Spinal cord (tissue), 10 donors: ENCODE results near the gene TLE3. TPM values are rescaled to one million over a fixed set of nuclear protein-coding genes. Genes with fewer than 3 reads are reported as not detected.
A peak's percentile ranks its signal among the peaks of the same experiment; 100 is the strongest.

ENCODE experiments used
- DNase-seq, 6 donors: peaks; one replicate each; pipeline versions ENCODE4 v3.0.0 to v3.0.0-alpha.2; 2013 to 2015; ENCODE audit warnings: low spot score in 6 of 6, low read depth in 4 of 6
- H3K27ac ChIP-seq: one replicate; pipeline ENCODE4 v1.5.1; 2013; ENCODE audit warnings: low read depth, low read length, control low read depth
- H3K27me3 ChIP-seq: one replicate; pipeline ENCODE4 v1.6.1; 2013; ENCODE audit warnings: low read length; ENCODE audit not compliant: control insufficient read depth, insufficient read depth
- H3K36me3 ChIP-seq: one replicate; pipeline ENCODE4 v1.6.1; 2013; ENCODE audit warnings: low read length; ENCODE audit not compliant: control insufficient read depth, insufficient read depth
- H3K4me1 ChIP-seq: one replicate; pipeline ENCODE4 v1.6.1; 2013; ENCODE audit warnings: low read length; ENCODE audit not compliant: control insufficient read depth, insufficient read depth
- H3K4me3 ChIP-seq: one replicate; pipeline ENCODE4 v1.5.1; 2013; ENCODE audit warnings: low read depth, low read length, control low read depth
- H3K9me3 ChIP-seq: one replicate; pipeline ENCODE4 v1.6.1; 2013; ENCODE audit warnings: low read length; ENCODE audit not compliant: control insufficient read depth, insufficient read depth
- WGBS: methylation state at CpG from one replicate; pipeline ENCODE4 v1.1.5; 2013; ENCODE audit warnings: missing lambda C conversion rate; ENCODE audit not compliant: insufficient coverage; 5-methylcytosine and 5-hydroxymethylcytosine counted together
- polyA plus RNA-seq, 2 donors: library from polyadenylated mRNA; unstranded; fragments of 120-200 nt; gene quantifications; one replicate each; pipeline ENCODE4 v1.2.1, GENCODE V29; 2013; ENCODE audit not compliant: insufficient read length in 2 of 2
- total RNA-seq, 2 donors: library from RNA; depleted of rRNA in 1 of 2; stranded (reverse); fragments of 120-200 nt in 1 of 2; fragments of >200 nt in 1 of 2; gene quantifications; one replicate each; pipeline versions ENCODE4 v1.2.3 to v1.2.4, GENCODE V29; 2013 to 2014
- donor health status: healthy.

TLE3 gene
- total and polyA plus RNA-seq, 4 donors = 24.7 to 48.7 (median 38.2) TPM

DNA sequence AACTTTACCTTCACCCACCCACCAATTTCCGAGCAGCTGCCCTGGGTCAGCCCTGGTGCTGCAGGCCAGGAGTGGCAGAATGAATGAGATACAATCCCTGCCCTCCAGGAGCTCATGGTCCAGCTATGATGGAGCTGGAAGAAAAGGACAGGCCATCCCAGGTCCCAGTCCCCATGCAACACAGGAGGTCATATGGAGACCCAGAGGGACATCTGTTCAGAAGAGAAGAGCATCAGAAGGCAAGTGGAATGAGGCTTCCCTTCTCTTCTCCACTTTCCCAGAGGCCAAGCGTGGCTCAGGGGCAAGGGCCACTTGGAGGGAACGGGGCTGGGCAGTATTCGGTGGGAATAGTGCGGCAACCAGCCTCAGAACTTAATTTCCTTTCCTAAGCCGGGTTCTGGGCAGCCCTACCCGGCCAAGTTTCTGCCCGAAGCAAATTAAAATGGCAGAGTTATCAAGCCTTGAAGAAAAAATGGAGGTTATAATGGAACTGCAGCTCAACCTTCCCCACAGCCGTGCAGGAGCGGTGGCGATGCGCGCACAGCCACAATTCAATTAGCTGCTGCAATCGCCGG is 35.9 kb downstream of the TLE3 start:
- H3K27me3 ChIP-seq = no peaks in the 10 kb centered on the region
- peaks cover 77% of the 10 kb centered on the region for H3K4me1 ChIP-seq
- peaks cover 75% of the 10 kb centered on the region for H3K36me3 ChIP-seq
- WGBS = 20% methylated on average over 1 of the region's 15 CpGs
- no peak for DNase-seq
- H3K9me3 ChIP-seq = no peaks in the 10 kb centered on the region
- peak overlapping the region; percentile 6 for H3K4me3 ChIP-seq
- peak overlapping the region; percentile 58 for H3K27ac ChIP-seq

DNA sequence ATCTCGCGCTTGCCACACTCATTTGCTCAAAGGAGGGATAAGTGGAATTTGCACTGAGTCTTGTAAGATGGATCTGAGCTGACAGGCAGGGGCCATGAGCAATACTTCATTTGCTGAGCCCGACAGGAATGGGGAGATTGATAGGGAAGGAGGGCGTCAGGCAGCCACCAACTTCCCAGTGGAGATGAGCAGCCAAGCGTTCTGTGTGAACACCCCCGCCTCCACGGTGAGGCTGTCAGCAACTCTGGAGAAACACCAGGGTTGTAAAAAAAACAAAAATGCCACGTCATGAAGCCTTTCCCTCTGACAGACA is 36.8 kb downstream of the TLE3 start:
- no peaks in the 10 kb centered on the region for H3K27me3 ChIP-seq
- peaks cover 77% of the 10 kb centered on the region for H3K36me3 ChIP-seq
- peaks cover 75% of the 10 kb centered on the region for H3K4me1 ChIP-seq
- no peak overlapping the region for H3K27ac ChIP-seq
- no peak overlapping the region for H3K4me3 ChIP-seq
- peak in 1 of 6 donors; percentile 69 for DNase-seq
- no peaks in the 10 kb centered on the region for H3K9me3 ChIP-seq
- WGBS = 65% methylated on average over 7 of the region's 8 CpGs

DNA sequence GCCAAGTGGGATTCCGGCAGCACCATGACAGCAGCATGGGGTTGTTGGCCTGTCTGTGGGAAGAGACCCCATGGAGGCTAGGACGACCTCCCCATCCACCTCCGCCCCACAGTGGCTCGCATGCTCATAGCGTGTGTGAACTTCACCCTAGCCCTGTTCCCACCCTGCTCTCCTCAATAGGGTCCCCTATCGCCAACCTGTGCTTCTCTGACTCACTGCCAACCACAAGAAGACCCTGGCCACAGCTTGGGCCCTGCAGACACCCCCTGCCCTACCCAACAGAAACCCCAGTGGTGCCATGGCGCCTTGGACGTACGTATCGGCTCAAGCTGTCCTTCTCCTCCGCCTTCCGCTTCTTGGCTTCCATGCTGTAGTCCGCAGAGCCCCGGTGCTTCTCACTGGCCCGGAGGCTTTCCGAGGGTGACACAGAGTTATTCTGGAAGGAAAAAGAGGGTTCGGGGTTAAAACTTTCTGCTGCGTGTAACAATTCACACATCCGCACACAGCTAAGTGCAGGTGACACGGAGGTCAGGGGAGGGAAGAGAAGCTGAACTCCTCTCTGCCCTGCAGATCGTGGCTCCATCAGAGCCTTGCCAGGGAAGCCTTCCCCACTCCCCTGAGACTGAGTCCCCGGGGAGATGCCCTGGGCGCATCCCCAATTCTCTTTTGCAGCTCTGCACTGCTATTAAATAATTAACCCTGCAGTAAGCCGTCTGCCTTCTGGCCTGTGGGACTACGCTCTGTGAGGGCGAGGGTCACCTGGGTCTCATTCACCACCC is 37.3 kb downstream of the TLE3 start:
- Histone ChIP-seq H3K27me3 (no peaks in the 10 kb centered on the region), H3K36me3 (peaks cover 77% of the 10 kb centered on the region), H3K4me3 (no peak overlapping the region), H3K9me3 (no peaks in the 10 kb centered on the region), H3K27ac (no peak overlapping the region), H3K4me1 (peaks cover 75% of the 10 kb centered on the region)
- DNase-seq = no peak
- 90% methylated on average over 16 of the region's 26 CpGs for WGBS

DNA sequence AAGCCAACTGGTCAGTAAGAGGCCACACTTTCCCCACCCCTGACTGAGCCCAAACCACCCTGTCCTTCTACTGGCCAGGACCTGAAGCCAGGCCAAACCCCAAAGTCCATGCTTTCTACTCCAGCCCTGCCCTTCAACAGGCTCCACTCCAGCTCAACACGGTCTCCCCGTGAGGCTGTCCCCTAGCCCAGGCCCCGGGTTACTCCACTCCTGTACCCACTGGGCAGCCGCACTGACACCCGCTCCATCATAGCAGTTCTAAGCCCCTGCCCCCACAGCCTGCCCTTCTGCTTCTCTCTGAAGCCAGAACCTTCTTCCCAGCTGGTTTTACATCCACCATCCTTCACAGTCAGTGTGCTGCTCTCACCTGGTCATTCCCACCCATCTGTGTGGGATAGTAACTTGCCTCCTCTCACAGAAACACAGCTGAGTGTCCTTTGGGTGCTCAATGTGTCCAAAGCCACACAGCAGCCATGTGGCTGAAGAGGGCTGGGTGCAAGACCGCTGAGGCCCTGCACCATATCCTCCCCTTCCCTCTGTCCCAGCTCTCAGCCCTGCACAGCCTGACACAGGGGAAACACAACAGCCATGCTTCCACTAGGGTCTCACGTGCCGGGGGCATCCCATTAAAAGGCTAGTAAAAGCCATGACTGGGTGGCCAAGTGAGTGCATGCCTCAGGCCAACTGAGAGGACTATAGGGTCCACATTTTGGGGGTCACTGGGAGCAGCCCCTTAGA is 38.1 kb downstream of the TLE3 start:
- WGBS = 87% methylated on average over 8 of the region's 8 CpGs
- H3K27me3 ChIP-seq = no peaks in the 10 kb centered on the region
- H3K27ac ChIP-seq = no peak overlapping the region
- H3K4me1 ChIP-seq = peaks cover 75% of the 10 kb centered on the region
- no peaks in the 10 kb centered on the region for H3K9me3 ChIP-seq
- no peak overlapping the region for H3K4me3 ChIP-seq
- DNase-seq = no peak
- peaks cover 79% of the 10 kb centered on the region for H3K36me3 ChIP-seq

DNA sequence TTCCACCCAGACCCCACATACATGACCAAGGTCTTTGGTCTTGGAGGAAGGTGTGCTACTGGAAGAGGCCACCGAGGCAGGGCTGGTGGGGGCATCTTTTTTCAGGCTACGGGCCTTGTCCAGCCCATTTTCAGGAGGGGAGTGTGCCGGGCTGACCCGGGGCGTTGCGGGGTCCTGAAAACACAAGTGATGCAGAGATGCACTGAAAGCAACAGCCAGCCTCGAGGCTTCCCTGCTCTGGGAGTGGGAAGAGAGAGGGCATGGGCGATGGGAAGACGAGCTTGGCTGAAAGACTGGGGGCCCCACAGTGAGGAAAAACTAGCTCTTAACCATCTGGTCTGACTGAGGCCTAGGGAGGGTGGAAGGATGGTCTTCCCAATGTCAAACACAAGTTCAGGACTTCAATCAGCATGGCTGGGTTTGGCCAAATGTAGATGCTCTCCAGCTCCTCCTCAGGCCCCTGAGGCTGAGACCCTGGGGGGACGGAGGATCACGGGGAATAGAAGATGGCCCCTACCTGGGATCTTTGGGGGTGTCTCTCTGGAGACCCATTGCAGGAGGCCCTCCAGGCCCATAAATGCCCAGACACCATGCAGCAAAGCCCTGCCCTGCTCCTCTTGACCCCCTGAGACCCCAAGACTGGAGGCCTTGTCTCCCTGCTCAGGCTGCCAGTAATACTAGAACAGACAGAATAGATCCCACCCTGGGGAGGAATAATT is 38.9 kb downstream of the TLE3 start:
- Histone ChIP-seq H3K4me3 (no peak overlapping the region), H3K27ac (no peak overlapping the region), H3K36me3 (peaks cover 83% of the 10 kb centered on the region), H3K9me3 (no peaks in the 10 kb centered on the region), H3K27me3 (no peaks in the 10 kb centered on the region), H3K4me1 (peaks cover 72% of the 10 kb centered on the region)
- no peak for DNase-seq
- 96% methylated on average over 9 of the region's 11 CpGs for WGBS

DNA sequence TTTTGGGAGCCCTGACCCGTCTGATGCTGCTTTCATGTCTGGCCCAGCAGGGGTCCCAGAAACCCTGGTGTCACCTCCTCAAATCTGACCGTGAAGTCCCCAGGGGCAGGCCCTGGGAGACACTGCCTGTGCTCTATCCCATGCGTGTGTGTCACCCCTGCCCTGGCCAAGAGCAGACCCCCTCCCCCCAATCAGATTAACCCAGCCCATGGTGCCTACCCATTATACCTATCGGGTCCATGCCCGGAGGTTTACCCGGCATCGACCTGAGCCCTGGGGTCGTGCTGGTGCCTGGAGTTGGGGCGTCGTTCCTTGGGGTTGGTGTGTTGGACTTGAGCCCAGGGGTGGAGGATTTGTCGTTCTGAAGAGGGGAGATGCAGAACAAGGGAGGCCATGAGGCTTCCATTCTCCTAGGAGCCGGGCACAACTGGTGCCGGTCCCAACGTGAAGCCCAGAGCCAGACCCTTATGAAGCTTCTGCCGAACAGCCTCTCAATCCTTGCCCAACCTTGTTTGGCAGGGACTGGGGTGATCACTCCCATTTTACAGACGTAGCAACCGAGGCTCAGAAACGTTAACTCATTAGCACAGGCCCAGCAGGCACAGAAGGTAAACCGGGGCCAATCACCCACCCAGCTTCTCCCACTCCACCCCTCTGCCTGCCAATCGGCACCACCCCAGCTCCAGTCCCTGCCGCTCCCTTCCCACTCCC is 39.6 kb downstream of the TLE3 start:
- Histone ChIP-seq H3K27ac (no peak overlapping the region), H3K4me1 (peaks cover 65% of the 10 kb centered on the region), H3K36me3 (peaks cover 88% of the 10 kb centered on the region), H3K9me3 (no peaks in the 10 kb centered on the region), H3K27me3 (no peaks in the 10 kb centered on the region), H3K4me3 (no peak overlapping the region)
- DNase-seq = no peak
- 93% methylated on average over 20 of the region's 21 CpGs for WGBS

DNA sequence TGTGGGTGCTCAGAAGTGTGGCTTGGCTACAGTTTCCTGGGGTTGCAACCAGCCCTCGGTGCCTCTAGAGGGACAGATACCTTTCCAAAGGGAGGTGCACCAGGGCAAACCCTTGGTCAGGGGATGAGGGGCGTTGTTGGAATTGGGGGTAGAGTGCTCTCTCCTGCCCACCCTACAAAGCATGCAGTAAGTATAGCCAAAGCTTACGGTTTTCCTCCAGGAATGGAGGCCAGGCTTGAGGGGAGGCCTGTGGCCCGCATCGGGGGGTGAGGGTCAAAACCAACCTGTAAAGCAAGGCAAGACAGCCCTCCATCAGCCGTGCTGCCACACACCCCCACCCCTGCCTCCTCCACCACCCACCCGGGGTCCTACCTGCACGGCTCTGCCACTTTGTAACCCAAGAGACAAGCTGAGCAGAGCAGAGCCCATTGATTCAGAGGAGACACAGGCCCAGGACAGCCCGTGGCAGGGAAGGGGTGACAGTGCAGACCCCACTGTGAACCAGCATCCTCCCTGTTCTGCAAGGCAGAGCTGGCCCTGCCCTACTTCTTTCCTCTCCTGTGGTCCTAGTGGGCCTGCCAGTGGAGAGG is 41.5 kb downstream of the TLE3 start:
- Histone ChIP-seq H3K27me3 (no peaks in the 10 kb centered on the region), H3K36me3 (peaks cover 95% of the 10 kb centered on the region), H3K4me3 (no peak overlapping the region), H3K27ac (no peak overlapping the region), H3K9me3 (no peaks in the 10 kb centered on the region), H3K4me1 (peaks cover 51% of the 10 kb centered on the region)
- 77% methylated on average over 7 of the region's 9 CpGs for WGBS
- DNase-seq = no peak

DNA sequence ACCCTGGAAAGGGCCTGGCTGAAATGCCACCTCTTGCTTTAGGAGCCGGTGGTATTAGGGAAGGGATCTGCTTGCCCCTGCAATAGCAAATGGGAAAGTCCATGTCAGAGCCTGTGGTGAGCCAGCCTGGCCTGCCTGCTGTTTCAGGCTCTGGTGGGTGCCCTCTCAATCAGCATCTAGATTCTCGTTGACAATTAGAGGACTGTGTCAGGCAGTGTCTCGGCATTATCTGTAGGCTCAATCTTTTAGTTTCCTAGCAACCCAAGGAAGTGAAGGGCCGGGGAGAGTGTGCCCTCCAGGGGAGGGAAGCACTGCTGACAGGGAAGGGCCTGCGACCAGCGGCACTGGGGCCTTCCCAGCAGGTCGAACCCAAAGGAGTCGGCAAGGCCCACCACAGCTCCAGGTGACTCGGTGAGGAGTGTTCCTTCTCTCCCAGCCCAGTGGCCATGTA is 42.1 kb downstream of the TLE3 start:
- peaks cover 95% of the 10 kb centered on the region for H3K36me3 ChIP-seq
- WGBS = 42% methylated on average over 9 of the region's 9 CpGs
- DNase-seq = peak in 2 of 6 donors; percentile 54 to 65
- H3K27me3 ChIP-seq = no peaks in the 10 kb centered on the region
- no peaks in the 10 kb centered on the region for H3K9me3 ChIP-seq
- H3K4me1 ChIP-seq = peaks cover 51% of the 10 kb centered on the region
- no peak overlapping the region for H3K27ac ChIP-seq
- H3K4me3 ChIP-seq = no peak overlapping the region
